HEK293T (cell line): ENCODE data around the gene CD83.

Experiments used
- ARNT ChIP-seq: fragments of 450-650 bp; IDR thresholded peaks from 2 replicates; pipeline ENCODE4 v1.6.1; 2017; ENCODE audit warnings: mild to moderate bottlenecking
- CTBP1 ChIP-seq: fragments of 450-650 bp; IDR thresholded peaks from 2 replicates; pipeline ENCODE4 v1.6.1; 2016; ENCODE audit warnings: borderline replicate concordance
- ELF4 ChIP-seq: fragments of 450-650 bp; IDR thresholded peaks from 2 replicates; pipeline ENCODE4 v1.6.1; 2017; ENCODE audit warnings: antibody characterized with exemption
- FOXA1 ChIP-seq: fragments of 450-650 bp; IDR thresholded peaks from 2 replicates; pipeline ENCODE4 v1.6.1; 2016; ENCODE audit warnings: mild to moderate bottlenecking
- FOXK2 ChIP-seq: fragments of 450-650 bp; IDR thresholded peaks from 2 replicates; pipeline ENCODE4 v1.6.1; 2016; ENCODE audit warnings: mild to moderate bottlenecking
- FOXM1 ChIP-seq: fragments of 450-650 bp; IDR thresholded peaks from 2 replicates; pipeline ENCODE4 v1.6.1; 2017; ENCODE audit warnings: mild to moderate bottlenecking, borderline replicate concordance
- HDGF ChIP-seq: fragments of 450-650 bp; IDR thresholded peaks from 2 replicates; pipeline ENCODE4 v1.6.1; 2017; ENCODE audit warnings: antibody characterized with exemption, borderline replicate concordance
- L3MBTL2 ChIP-seq: fragments of 450-650 bp; conservative IDR thresholded peaks from 2 replicates; pipeline ENCODE4 v1.6.1; 2016; ENCODE audit warnings: mild to moderate bottlenecking
- LEF1 ChIP-seq: fragments of 450-650 bp; IDR thresholded peaks from 2 replicates; pipeline ENCODE4 v1.6.1; 2017; ENCODE audit warnings: mild to moderate bottlenecking, borderline replicate concordance
- NFRKB ChIP-seq: fragments of 450-650 bp; IDR thresholded peaks from 2 replicates; pipeline ENCODE4 v1.6.1; 2016; ENCODE audit warnings: mild to moderate bottlenecking, moderate library complexity
- PKNOX1 ChIP-seq: fragments of 450-650 bp; IDR thresholded peaks from 2 replicates; pipeline ENCODE4 v1.6.1; 2016
- SP1 ChIP-seq: fragments of 450-650 bp; IDR thresholded peaks from 2 replicates; pipeline ENCODE4 v1.6.1; 2017
- SUZ12 ChIP-seq: fragments of 450-650 bp; IDR thresholded peaks from 2 replicates; pipeline ENCODE4 v1.6.1; 2016; ENCODE audit warnings: mild to moderate bottlenecking
- ZNF384 ChIP-seq: fragments of 450-650 bp; IDR thresholded peaks from 2 replicates; pipeline ENCODE4 v1.6.1; 2016

- no peak for TF ChIP-seq SP1
- TF ChIP-seq ZNF384: no peak
- TF ChIP-seq NFRKB: no peak
- TF ChIP-seq FOXM1: no peak
- TF ChIP-seq ELF4: no peak
- TF ChIP-seq SUZ12: no peak
- TF ChIP-seq ARNT: no peak
- TF ChIP-seq PKNOX1: peak; percentile 39
- TF ChIP-seq CTBP1: no peak
- no peak for TF ChIP-seq FOXA1
- no peak for TF ChIP-seq FOXK2
- no peak for TF ChIP-seq LEF1
- no peak for TF ChIP-seq L3MBTL2
- no peak for TF ChIP-seq HDGF
These were observed 42.5 kb upstream of the CD83 start for GRCh38 chr6:14075095-14075503.
